HFFc6 (cell line): ENCODE measurements around the gene KIAA0232. TPM values are rescaled to one million over a fixed set of nuclear protein-coding genes. Genes with fewer than 3 reads are reported as not detected.
"Not testable (repeated sequence)": the region's sequence is repeated elsewhere in the genome, so short reads cannot be mapped to it uniquely, and the experiment has no call there.

Source experiments
- DNase-seq: peaks from one replicate; pipeline ENCODE4 v3.0.0-alpha.2; 2018
- H3K27ac Mint-ChIP-seq: 2 replicates; pipeline ENCODE4 v1.8.0; 2020; ENCODE audit warnings: mild to moderate bottlenecking, mixed read lengths
- H3K27me3 Mint-ChIP-seq: 2 replicates; pipeline ENCODE4 v1.8.0; 2021; ENCODE audit warnings: mild to moderate bottlenecking, moderate library complexity, mixed read lengths; ENCODE audit not compliant: insufficient read depth
- H3K36me3 Mint-ChIP-seq: 2 replicates; pipeline ENCODE4 v1.8.0; 2021; ENCODE audit warnings: low read depth, mixed read lengths
- H3K4me1 Mint-ChIP-seq: 2 replicates; pipeline ENCODE4 v1.8.0; 2020; ENCODE audit warnings: low read depth, mixed read lengths
- H3K4me3 Mint-ChIP-seq: 2 replicates; pipeline ENCODE4 v1.8.0; 2020; ENCODE audit warnings: mild to moderate bottlenecking, moderate library complexity, mixed read lengths
- H3K9me3 Mint-ChIP-seq: 2 replicates; pipeline ENCODE4 v1.8.0; 2020; ENCODE audit warnings: mild to moderate bottlenecking, mixed read lengths
- total RNA-seq, 6 experiments: library from RNA; stranded (reverse); fragmentation: NEBNext Ultra II Directional; extraction: Animal tissue kit (Norgen Biotek cat#: 25700); gene quantifications; 2 replicates in 1 of 6; 3 replicates in 5 of 6; pipeline ENCODE4 v1.2.3, GENCODE V29; 2021
- TF ChIP-seq, protein P1 (sequence below): fragments of 200-600 bp; sonication (generic); IDR thresholded peaks from 2 replicates; pipeline ENCODE4 v1.5.0; 2021; ENCODE audit warnings: antibody characterized with exemption, mild to moderate bottlenecking

Gene KIAA0232
- total RNA-seq, 6 experiments from 2014 or later, result 15.2 to 21.2 (median 19.0) TPM

DNA sequence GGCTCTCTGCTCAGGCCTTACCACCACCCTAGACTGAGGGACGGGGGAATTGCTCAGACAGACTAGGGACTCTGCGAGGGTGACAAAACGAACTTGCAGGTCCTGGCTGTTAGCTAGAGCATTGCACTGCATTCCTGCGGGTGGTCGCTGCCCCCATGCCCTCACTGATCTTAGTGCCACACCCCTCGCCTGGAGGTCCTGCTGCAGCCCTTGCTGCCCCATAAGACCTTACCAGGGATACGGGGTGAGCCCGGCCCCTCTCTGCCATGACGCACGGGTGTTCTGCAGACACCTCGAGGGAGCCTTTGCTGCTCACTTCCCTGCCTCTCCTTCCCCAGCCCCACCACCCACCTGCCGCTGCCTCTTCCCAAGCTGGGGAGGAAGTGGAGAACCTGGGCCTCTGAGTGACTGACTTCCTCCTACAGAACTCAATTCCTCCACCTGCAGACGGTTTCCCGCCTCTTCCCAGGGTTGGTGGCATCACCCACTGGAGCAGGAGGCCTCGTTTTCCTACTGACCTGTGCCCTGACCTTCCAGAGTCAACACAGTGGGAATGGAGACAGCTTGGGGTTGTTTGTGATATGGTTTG is 107.3 kb downstream of the KIAA0232 start:
- Mint-ChIP-seq H3K27ac (no peak overlapping the region), H3K4me1 (peaks cover 39% of the 10 kb centered on the region), H3K4me3 (no peak overlapping the region), H3K27me3 (peaks cover 3% of the 10 kb centered on the region), H3K9me3 (peaks cover 7% of the 10 kb centered on the region; the same call in 1 of the 2 replicates), H3K36me3 (peaks cover 6% of the 10 kb centered on the region; the same call in 1 of the 2 replicates)
- no peak for DNase-seq
- TF ChIP-seq, protein P1, sequence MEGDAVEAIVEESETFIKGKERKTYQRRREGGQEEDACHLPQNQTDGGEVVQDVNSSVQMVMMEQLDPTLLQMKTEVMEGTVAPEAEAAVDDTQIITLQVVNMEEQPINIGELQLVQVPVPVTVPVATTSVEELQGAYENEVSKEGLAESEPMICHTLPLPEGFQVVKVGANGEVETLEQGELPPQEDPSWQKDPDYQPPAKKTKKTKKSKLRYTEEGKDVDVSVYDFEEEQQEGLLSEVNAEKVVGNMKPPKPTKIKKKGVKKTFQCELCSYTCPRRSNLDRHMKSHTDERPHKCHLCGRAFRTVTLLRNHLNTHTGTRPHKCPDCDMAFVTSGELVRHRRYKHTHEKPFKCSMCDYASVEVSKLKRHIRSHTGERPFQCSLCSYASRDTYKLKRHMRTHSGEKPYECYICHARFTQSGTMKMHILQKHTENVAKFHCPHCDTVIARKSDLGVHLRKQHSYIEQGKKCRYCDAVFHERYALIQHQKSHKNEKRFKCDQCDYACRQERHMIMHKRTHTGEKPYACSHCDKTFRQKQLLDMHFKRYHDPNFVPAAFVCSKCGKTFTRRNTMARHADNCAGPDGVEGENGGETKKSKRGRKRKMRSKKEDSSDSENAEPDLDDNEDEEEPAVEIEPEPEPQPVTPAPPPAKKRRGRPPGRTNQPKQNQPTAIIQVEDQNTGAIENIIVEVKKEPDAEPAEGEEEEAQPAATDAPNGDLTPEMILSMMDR, result no peak

DNA sequence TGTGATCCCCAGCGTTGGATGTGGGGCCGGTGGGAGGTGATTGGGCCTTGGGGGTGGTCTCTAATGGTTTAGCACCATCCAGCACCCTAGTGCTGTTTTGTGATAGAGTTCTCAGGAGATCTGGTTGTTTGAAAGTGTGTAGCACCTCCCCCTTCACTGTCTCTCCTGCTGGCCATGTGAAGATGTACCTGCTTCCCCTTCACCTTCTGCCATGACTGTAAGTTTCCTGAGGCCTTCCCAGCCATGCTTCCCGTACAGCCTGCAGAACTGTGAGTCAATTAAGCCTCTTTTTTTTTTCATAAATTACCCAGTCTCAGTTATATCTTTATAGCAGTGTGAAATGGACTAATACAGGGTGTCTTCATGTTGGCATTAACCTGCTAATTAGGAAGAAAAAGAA is 107.8 kb downstream of the KIAA0232 start:
- no peak for DNase-seq
- Mint-ChIP-seq H3K9me3 (peaks cover 7% of the 10 kb centered on the region; the same call in 1 of the 2 replicates), H3K4me3 (no peak overlapping the region), H3K27ac (no peak overlapping the region), H3K4me1 (peaks cover 35% of the 10 kb centered on the region), H3K27me3 (peaks cover 3% of the 10 kb centered on the region), H3K36me3 (peaks cover 6% of the 10 kb centered on the region; the same call in 1 of the 2 replicates)
- TF ChIP-seq, protein P1, result no peak

DNA sequence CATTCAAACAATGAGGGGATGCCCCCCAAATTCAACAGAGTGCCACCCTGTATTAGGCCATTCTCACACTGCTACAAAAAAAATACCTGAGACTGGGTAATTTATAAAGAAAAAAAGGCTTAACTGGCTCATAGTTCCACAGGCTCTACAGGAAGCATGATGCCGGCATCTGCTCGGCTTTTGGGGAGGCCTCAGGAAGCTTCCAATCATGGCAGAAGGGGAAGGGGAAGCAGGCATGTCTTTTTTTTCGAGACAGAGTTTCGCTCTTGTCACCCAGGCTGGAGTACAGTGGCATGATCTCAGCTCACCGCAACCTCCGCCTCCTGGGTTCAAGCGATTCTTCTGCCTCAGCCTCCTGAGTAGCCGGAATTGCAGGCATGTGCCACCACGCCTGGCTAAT is 108.4 kb downstream of the KIAA0232 start:
- H3K4me3 Mint-ChIP-seq, DNase-seq, H3K36me3 Mint-ChIP-seq, H3K9me3 Mint-ChIP-seq, H3K27me3 Mint-ChIP-seq, H3K27ac Mint-ChIP-seq: not testable (repeated sequence)
- peaks cover 29% of the 10 kb centered on the region for H3K4me1 Mint-ChIP-seq

DNA sequence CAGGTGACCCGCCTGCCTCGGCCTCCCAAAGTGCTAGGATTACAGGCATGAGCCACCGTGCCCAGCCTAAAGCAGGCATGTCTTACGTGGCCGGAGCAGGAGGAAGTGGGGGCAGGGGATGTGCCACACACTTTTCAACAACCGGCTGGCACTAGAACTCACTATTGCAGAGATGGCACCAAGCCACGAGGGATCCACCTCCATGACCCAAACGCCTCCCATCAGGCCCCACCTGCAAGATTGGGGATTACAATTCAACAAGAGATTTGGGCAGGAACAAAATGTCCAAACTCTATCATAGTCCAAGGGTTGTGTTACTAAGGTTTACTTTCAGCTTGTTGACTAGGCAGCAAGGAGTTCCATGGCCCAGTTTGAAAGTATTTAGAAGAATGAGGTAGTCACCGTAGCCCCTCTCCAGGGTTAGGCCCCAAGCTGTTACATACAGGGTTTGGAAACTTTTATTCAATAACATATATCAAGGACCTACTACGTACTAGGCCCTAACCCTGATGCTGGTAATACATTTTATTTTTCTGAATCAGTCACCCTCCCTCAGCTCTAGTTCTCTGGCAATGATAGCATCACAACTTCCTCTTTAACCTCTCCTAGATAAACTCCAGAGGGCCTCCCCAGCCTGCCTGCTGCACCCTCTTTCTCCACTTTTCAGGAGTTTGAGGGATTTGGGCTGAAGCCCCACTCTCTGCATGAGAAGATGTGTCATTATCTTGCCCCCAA is 109.1 kb downstream of the KIAA0232 start:
- TF ChIP-seq, protein P1, result no peak
- H3K4me1 Mint-ChIP-seq, result peaks cover 25% of the 10 kb centered on the region
- H3K4me3 Mint-ChIP-seq, result no peak overlapping the region
- peaks cover 2% of the 10 kb centered on the region for H3K27me3 Mint-ChIP-seq
- H3K9me3 Mint-ChIP-seq, result peaks cover 7% of the 10 kb centered on the region; the same call in 1 of the 2 replicates
- H3K36me3 Mint-ChIP-seq, result peaks cover 6% of the 10 kb centered on the region; the same call in 1 of the 2 replicates
- H3K27ac Mint-ChIP-seq, result peak overlapping the region; percentile 49
- no peak for DNase-seq

DNA sequence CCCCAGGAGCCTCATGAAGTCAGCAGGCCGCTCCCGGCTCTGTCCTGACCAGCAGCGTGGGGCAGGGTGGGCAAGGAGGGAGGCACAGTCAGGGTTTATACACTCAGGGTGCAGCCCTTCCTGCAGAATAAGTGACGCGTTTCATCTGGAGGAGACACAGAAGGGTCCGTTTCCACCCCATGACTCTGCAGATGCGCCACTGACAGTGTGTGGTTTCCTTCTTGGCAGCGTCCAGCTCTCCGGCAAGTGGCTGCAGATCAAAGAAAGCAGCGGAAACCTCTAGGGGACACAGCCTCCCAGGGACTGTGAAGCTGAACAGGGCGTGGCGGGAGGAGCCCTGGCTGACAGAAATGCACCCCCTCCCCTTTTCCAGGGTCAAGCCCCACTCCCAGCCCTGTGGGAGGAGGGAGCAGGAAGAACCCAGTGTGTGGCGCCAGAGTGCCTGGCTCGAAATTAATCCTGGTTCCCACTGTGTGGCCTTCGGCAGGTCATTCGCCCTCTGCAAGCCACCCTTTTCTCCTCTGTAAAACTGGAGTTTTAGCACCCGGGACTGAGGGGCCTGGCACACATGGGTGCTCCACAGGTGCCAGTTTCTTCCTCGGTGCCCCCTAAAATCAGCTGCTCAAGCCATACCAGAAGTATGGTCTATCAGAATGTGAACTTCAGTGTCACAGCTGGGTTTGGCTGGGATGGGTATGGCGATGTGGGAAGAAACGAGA is 109.8 kb downstream of the KIAA0232 start:
- peak; percentile 35 for DNase-seq
- Mint-ChIP-seq H3K9me3 (peaks cover 7% of the 10 kb centered on the region; the same call in 1 of the 2 replicates), H3K36me3 (peaks cover 6% of the 10 kb centered on the region; the same call in 1 of the 2 replicates), H3K27me3 (peaks cover 4% of the 10 kb centered on the region), H3K27ac (peak overlapping the region; percentile 49), H3K4me3 (no peak overlapping the region), H3K4me1 (peaks cover 25% of the 10 kb centered on the region)
- TF ChIP-seq, protein P1, result peak; percentile 29

DNA sequence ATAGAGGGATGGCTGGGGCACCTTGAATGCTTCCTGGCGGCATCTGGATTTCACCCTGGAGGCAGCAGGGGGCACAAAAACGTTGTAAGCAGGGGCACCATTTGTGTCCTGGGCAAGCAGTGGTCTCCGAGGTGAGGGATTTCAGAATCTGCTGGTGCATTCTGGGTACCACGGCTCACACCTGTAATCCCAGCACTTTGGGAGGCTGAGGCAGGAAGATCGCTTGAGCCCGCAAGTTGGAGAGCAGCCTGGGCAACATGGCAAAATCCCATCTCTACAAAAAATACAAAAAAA is 110.3 kb downstream of the KIAA0232 start:
- TF ChIP-seq, protein P1, result no peak
- Mint-ChIP-seq H3K36me3 (peaks cover 6% of the 10 kb centered on the region; the same call in 1 of the 2 replicates), H3K9me3 (peaks cover 7% of the 10 kb centered on the region; the same call in 1 of the 2 replicates), H3K4me3 (no peak overlapping the region), H3K4me1 (peaks cover 25% of the 10 kb centered on the region), H3K27ac (peak overlapping the region; percentile 48; the same call in 1 of the 2 replicates), H3K27me3 (peaks cover 6% of the 10 kb centered on the region)
- DNase-seq, result no peak
